ENCODE measurements around the gene GSK3B.

GRCh38 chr3:119911748-119912147 lies 182.5 kb downstream of the GSK3B start:
- TF ChIP-seq EZH2 (IDR thresholded peaks at IDR 0.05; ENCODE audit: insufficient read depth, poor library complexity, severe bottlenecking) (no peak), EZH2phosphoT487 (IDR thresholded peaks at IDR 0.05; ENCODE audit: insufficient read depth, low read depth) (no peak)
